SKM-1 (cell line): ENCODE data around the gene DUOXA1.
A peak's percentile ranks its signal among the peaks of the same experiment; 100 is the strongest.

Experiments
- DNase-seq: peaks from one replicate; lab custom pipeline; 2025; ENCODE audit not compliant: unreplicated experiment; lab: John Stamatoyannopoulos, UW

DUOXA1 gene

DNA sequence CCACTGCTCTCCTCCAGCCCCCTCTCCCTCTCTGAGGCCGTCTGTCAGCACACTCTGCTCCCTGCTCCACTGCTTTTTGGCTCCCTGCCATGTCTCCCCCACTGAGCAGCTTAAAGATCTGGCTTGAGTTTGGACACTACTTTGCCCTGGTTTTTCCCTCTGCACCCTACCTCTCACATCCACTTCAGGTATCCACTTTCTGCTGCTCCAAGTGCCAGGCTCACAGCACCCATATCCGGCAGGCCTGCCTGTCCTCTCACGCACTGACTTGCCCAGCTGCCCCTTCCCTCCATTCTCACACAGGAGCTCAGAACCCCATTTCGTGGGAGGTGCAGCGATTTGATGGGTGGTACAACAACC is 3.9 kb upstream of the DUOXA1 start:
- no peak for DNase-seq

DNA sequence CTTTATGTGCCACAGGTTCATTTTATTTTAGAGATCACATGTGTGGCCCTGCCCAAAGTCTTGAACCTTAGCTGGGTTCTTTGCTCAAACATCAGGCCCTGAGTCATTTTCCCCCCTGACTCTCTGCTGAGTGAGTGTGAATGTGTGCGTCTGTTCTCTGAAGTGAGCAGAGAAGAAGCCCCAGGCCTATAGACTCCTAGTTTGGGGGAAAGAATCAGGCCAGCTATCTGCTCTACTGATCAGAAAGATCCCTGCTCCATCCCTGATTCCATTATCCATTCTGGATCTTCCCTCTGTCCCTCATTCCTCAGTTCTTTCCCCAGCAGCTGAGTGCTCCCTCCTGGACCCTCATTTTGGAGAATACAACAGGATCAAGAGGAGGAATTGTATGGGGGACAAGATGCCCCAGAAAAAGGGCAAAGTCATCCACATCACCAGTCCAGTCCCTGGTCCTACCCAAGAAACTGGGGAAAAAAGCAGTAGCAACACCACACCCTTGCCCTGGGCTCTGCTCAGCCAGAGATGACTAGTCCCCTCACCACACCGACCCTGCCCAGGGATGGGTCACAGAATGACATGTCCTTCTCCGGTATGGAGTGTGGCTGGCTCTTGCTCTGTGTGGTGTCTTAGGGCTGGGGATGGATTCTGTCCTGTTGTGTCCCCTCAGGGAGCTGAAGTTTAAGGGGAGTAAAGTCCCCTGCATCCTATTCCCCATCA is 3.3 kb upstream of the DUOXA1 start:
- no peak for DNase-seq

DNA sequence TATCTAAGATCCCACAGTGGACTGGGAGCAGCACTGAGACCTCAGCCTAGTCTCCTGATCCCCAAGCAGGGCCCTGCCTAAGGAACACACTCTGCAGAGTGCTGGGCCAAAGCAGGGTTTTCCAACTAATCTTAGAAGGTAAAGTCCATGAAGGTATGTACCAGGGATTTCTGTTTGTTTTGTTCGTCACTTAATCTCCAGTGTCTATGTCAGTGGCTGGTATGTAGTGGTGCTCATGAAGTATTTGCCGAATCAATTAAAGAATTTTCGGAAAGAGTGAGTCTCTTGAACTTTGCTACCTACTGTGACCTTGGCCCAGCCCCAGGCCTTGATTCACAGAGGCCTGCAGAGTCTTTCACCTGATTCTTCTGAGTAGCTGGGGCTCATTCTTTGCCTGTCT is 1.8 kb upstream of the DUOXA1 start:
- no peak for DNase-seq

DNA sequence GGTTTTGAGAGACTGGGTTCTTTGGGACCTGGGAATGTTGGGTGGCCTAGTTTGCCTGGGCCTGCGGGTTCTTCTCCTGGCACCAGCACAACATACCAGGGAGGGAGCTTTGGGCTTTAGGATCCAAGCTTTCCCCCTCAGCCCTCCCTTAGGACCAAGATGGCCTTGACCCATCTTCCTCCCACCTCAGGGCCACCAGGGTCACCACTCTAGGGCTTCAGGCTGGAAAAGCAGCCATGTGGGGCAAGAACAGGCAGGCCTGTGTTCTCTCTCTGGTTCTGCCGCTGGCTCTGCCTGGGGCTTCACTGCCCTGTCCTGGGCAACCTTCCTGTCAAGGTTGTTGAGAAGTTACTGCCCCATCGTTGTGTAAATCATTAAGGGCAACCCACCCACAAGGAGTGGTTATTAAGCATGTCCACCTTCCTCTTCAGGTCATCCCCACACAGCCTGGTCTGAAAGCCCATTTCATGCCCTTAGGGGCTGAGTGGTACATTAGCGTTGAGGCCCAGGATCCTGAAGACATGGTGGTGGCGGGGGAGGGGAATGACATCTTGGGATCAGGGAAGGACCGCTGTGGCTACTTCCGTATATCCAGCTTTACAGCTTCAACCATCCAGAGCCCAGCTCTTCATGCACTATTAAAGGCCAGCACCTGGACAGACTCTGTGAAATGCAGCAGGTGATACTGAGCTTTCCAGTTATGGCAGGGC is 767 bp upstream of the DUOXA1 start:
- no peak for DNase-seq

DNA sequence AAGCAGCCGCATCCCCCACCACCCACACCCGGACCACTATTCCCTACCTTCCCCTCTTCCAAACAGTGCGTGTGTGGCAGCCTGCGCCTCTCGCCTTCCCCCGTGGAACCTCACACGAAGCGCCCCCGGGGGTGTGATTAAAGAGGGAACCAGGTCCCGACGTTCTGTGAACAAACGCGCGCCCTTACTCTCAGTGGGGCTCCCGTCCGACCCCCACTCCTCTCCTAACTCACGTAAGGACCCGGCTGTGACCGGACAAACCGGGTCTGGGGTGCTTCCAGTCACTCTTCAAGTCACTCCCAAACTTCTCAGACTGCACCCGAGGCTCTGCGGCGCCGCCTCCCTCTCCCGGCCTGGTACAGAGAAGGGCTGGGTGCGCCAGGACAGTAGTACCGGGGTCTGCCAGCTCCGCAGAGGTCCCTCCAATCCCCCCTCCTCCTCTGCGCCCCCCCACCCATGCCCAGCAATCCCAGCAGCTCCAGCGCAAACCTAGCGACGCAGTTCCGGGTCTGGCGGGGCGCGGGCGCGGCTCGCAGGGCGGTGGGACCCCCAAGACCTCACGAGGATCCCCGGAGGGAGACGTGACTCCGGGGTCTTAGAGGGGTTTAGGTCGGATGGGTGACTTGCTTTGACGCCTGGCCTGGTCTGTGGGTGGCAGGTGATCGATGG is 574 bp downstream of the DUOXA1 start:
- no peak for DNase-seq

DNA sequence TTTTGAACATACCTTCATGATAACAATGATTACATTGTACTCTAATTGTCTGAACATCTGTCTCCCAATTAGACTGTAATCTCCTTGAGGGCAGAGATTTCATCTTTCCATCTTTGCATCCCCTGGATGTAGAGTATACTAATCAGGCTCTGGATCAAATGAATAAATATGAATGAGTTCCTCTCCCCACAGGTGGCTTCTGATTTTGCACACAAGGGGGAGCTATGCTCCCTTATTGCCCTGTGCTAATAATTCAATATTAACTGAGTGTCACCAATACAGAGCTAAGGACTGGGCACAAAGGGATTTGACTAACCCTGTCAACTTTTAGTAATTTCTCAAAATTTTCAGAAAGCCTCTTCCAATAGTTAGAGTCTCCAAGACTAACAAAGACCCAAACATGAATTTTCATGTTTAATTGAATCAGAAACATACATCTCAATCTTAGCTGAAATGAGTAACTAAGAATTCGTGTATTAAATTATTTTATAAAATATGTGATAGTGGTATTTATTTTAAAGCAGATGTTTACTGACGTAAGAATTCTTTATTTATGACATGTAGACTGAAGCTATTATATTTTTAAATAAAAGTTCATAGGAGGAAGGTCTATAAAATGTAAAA is 3.0 kb downstream of the DUOXA1 start:
- DNase-seq = no peak

DNA sequence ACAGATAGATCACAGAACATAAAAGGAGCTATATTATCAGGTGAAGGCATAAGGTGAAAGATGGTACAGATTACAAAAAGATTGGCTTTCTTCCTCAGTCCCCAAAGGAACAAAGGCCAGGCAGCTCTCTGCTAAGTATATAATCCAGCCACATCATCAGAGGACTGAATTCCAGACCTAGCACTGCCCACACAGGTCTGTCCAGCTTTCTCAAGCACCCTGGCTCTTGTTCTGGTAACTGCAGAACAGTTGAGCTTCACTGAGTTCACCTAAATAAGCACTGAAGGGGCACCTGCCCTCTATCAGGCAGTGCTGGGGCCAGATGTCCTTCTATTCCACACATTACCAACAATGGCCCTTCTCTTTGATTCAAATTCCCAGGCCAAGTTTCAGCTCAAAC is 6.3 kb downstream of the DUOXA1 start:
- DNase-seq = no peak

DNA sequence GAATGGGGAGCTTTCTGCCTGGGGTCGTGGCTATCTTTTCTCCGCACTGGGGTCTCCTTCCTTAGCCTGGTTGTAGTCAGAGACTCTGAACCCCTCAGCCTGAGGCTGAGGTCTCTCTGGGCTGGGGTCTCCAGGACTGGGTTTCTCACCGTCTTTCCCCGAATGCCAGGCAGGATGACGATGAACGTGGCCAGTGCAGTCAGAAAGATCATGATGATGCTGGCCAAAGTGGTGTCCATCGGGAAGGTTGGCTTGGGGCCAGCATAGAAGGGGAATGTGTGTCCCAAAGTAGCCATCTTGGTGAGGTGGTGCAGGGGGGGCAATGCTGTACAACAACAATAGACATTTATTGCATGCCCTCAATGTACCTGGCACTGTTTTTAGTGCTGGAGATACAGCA is 7.0 kb downstream of the DUOXA1 start:
- no peak for DNase-seq

DNA sequence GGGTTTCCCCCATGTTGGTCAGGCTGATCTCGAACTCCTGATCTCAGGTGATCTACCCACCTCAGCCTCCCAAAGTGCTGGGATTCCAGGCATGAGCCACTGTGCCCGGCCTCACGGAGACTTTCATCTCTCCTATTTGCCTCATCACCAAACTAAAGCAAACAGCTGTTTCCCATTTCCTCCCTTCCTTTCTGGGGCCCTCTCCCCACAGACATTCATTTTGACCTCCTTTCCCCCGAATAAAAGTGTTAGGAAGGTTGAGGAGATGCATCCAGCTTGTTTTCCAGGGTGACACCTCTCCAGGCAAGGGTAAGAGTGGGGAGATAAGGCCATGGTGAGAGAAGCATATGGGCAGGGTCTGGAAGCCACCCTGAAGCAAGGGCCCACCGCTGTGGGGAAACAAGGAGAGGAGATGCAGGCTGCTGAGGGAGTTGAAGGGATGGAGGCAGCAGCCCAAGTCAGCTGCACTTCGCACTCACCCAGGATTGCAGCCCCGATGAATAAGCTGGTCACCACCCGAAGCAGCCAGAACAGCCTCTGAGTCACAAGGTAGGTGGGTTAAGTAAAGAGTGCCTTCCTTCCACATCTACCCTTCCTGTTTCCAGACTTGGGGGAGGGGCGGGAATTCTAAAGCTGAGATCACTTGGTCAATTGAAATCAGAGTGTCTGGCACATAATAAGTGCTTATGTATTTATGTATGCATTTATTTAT is 7.8 kb downstream of the DUOXA1 start:
- no peak for DNase-seq

DNA sequence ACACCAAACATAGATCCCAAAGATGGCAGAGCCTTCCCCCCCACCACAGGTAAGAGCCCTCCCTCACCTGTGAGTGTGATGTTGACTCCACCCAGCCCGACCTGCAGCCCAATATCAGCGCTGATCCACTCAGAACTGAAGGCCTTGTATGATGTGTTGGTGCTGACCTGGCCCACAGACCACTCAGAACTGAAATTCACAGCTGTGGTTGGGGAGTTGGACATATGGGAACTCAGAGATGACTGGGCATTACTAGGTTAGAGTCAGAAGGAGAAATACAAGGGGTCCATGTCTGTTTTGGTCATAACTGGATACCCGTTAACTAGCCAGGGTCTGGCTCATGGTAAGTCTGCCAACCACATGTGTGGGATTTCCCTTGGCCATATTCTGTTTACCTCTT is 8.7 kb downstream of the DUOXA1 start:
- DNase-seq = no peak

DNA sequence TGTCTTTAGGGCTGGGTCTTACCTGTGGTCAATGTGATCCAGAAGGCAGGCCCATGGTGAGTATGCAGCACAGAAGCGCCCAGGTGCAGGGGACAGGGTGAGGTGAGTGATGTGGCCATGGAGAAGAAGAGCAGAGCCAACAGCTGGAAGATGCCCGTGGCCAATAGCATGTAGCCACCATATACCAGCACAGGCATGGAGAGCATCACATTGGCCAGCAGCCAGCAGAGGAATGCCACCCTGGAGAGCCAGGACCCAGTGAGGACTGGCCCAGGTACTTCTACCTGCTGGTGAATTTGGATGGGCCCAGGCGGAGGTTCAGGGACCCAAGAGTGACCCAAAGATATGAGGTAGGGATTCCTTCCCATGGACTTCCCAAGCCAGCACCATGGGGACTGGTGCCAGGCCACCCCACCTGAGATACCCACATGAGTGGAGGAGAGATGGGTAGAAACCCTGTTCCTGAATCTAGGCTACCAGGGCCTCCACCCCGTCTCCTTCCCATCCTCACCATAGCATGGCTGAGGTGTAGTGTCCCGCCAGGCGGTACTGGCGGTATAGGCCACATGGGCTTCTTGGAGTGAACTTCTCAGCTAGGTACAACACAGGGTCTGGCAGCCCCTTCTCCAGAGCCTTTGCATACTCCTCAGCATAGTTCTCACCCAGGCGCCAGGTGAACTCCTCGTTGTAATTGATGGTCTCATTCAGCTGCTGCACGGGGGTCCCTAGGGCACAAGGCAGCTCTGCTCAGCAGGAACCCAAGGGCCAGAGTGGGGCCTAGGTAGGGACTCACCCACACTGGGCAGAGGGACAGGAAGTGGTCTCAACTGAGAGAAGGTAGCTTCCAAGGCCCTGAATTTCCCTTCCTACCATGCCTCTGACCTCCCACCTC is 9.4 kb downstream of the DUOXA1 start:
- no peak for DNase-seq

DNA sequence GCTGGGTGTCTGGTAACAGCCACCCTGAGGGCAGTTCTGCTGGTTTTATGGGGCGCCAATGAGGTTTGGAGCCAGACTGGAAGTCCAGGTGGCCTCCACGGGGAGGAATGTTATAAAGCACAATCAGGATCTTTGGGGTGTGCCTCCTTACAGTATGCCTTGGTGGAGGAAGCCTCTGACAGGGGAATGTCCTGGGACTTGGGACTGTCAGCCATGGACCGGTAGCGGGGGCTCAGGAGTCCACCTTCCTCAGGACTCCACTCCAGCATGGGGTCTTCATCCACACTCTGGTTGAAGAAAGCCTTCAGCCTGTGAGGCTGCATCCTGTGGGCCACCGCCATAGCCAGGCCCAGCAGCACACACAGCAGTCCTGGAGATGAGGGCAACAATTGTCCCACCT is 10.7 kb downstream of the DUOXA1 start:
- no peak for DNase-seq

DNA sequence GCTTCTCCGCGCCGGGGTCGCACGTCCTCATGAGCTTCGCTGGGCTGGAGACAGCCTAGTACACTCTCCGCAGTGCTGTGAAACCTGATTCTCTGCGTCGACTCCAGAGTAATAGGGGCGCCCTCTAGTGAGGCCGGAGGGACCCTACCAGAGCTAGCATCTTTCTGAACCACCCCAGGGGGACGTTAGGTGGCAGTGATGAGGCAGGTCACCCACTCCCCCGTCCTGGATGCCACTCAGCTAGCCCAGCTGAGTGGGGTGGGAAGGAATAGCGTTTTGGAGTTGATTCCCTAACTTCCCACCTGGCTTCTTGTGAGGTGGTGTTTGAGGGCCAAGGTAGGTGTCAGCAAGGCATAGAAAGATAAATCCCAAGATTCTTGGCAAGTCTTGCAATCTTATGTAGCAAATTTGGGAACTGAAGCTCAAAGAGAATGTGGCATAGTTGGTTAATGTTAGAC is 11.5 kb downstream of the DUOXA1 start:
- peak; percentile 89 for DNase-seq

DNA sequence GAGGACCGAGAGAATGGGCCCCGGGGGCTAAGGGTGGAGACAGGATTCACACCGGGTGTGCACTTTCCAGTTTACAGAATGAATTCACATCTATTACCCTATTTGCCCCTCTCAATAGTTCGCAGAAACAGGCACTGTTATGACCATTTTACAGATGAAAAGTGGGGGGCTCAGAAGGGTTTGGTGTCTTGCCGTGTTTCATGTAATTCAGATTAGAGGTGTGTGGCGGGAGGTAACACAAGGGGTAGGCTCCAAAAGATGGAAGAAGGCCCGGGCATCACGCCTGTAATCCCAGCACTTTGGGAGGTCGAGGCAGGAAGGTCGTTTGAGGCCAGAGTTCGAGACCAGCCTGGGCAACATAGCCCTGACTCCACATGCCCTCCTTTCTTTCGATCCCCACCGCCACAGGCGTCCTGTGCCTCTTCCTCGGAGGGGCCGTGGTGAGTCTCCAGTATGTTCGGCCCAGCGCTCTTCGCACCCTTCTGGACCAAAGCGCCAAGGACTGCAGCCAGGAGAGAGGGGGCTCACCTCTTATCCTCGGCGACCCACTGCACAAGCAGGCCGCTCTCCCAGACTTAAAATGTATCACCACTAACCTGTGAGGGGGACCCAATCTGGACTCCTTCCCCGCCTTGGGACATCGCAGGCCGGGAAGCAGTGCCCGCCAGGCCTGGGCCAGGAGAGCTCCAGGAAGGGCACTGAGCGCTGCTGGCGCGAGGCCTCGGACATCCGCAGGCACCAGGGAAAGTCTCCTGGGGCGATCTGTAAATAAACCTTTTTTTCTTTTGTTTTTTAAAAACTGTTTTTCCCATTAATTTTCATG is 12.2 kb downstream of the DUOXA1 start:
- no peak for DNase-seq

DNA sequence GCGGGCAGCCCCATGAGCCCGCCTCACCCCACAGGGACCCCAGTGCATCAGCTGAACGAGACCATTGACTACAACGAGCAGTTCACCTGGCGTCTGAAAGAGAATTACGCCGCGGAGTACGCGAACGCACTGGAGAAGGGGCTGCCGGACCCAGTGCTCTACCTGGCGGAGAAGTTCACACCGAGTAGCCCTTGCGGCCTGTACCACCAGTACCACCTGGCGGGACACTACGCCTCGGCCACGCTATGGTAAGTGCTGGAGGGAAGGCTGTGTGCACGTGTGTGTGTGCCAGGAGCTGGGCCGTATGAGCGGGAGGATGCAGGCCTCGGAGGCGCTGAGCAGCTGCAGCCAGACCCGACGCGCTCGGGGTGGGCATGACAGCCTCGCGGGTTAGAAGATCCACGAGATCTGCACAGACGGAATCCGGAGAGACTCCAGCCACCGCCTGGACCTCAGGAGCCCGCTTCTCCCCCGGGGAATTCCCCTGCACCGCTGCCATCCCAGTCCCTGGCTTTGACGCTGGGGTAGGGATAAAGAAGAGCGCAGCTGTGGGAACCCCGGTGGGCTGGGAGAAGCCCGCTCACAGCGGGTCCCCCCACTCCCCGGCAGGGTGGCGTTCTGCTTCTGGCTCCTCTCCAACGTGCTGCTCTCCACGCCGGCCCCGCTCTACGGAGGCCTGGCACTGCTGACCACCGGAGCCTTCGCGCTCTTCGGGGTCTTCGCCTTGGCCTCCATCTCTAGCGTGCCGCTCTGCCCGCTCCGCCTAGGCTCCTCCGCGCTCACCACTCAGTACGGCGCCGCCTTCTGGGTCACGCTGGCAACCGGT is 13.0 kb downstream of the DUOXA1 start:
- DNase-seq = no peak

DNA sequence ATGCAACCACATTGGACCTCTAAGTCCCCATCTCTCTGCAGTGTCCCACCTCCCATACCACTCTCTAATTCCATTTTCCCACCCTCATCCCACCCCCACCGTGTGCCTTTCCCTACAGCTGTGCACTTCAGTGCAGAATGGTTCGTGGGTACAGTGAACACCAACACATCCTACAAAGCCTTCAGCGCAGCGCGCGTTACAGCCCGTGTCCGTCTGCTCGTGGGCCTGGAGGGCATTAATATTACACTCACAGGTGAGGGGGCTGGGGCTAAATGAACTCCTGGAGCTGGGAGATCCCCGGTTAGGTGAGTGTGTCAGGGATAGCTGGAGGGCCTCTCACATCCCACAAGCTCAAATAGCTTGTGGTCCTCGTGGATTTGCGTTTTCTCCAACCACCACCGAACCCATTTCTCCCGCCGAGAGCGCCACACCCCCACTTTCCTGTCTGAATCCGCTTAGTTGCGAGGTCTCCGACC is 13.6 kb downstream of the DUOXA1 start:
- no peak for DNase-seq

DNA sequence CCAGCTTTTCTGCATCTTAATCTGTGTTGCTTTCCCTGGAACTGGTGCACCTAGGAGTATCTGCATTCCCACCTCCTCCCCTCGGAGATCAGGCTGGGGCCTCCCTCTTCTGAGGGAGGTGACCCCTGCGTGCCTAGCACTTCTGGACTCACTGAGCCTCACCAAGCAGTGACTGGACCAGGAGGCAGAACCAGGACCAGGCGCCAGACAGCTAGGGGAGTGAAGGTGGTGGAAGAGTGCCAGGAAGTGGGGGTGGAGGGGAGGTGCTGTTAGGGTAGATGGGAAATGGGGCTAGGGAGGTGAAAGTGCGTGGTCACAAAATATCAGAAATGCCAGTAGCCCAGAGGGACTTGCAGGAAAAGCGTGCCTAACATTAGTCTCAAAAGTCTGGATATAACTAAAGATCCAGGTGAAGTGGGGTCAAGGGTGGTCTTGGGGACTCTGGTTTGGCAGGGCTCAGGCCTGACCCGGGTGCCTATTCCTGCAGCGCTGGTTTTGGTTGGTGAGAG is 14.3 kb downstream of the DUOXA1 start:
- DNase-seq = no peak

DNA sequence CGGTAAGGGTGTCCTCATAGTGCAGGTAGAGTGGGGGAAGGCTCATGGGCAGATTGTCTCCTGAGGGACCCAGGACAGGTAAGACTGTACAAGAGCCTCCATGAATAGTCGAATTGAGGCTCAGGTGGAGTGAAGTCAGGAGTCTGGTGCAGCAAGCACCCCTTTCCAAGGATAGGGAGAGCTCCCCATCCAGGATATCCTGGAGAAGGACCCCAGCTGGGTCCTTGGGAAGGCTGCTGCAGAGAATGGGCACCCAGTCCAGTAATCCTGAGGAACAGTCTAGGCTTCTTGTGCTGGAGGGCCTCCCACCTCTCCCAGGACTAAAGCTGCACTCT is 15.0 kb downstream of the DUOXA1 start:
- no peak for DNase-seq
